ENCODE data around the gene AFF1. TPM values are rescaled to one million over a fixed set of nuclear protein-coding genes. Genes with fewer than 3 reads are reported as not detected.

AFF1 gene
- total and polyA plus RNA-seq, 2 donors from 2014 or later: 13.4 to 187 TPM

DNA sequence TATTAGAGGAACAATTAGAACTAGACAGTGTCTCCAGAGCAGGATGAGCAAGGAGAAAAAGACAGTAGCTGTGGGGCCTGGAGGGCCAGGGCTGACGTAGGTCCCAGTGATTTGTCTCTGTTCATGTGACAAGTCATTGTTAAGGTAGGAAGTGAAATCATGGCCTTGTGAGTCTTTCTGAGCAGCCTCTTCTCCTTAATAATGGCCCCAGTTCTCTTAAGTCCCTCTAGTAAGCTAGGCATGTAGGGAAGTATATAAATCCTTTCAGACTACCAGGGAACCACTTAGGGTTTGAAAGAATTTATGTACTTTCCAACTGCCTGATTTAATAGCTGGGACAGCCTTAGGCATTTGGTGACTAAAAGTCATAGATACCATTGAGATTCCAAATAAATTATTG lies 152.6 kb downstream of the AFF1 start:
- peak in 2 of 5 donors; percentile 34 to 64 for DNase-seq
- peaks cover 10 to 25% (median 24%) of the 10 kb centered on the region in 3 donors for H3K4me1 ChIP-seq (ENCODE audit: control insufficient read depth in 2 of 3, insufficient read depth in 2 of 3, low read depth in 1 of 3, low read length in 3 of 3)

DNA sequence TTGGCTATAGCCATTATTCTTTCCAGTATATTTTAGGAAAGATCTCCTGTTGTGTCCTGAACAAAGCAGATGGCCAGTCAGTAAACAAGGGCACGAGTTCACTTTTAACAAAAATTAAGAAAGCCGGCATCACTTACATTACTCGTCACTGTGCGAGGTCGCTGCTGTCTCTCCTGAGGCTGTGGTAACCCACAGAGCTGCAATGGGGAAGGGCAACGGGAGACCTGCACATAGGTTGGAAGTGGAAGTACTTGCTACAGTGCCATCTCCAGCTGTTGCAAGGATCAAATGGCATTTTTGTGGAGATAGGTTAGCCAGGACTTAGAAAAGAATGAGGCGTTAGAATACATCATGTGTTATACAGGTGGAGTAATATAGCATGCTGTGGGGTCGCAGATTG lies 153.4 kb downstream of the AFF1 start:
- Histone ChIP-seq H3K27ac (ENCODE audit: low read depth in 2 of 2, low read length in 2 of 2) (peak overlapping the region; percentile 5 to 48), H3K9ac (ENCODE audit: low read length in 3 of 3) (no peak overlapping the region), H3K4me1 (ENCODE audit: control insufficient read depth in 2 of 3, insufficient read depth in 2 of 3, low read depth in 1 of 3, low read length in 3 of 3) (peaks cover 10 to 28% (median 26%) of the 10 kb centered on the region in 3 donors), H3K9me3 (ENCODE audit: control insufficient read depth in 2 of 3, insufficient read depth in 1 of 3, low read length in 3 of 3) (no peaks in the 10 kb centered on the region), H3K36me3 (ENCODE audit: control insufficient read depth in 2 of 3, insufficient read depth in 3 of 3, low read length in 3 of 3) (peaks cover 2 to 21% (median 10%) of the 10 kb centered on the region in 3 donors), H3K4me3 (ENCODE audit: low read length in 3 of 3) (no peak overlapping the region), H3K27me3 (ENCODE audit: control insufficient read depth, insufficient read depth, low read length) (no peaks in the 10 kb centered on the region)
- DNase-seq: peak in 1 of 5 donors; percentile 29
- intact Hi-C loops (cut with DNase I): no loop called here
- no peak for TF ChIP-seq CTCF (IDR thresholded peaks at IDR 0.05; ENCODE audit: borderline replicate concordance, extremely low read depth, insufficient read depth)
- no peak for FAIRE-seq

More for the DNA sequence above, 152.6 kb downstream of the AFF1 start:
- H3K9ac ChIP-seq (ENCODE audit: low read length in 3 of 3): no peak overlapping the region
- FAIRE-seq: no peak
- peak overlapping the region; percentile 46 to 58 for H3K27ac ChIP-seq (ENCODE audit: low read depth in 2 of 2, low read length in 2 of 2)
- no peak for TF ChIP-seq CTCF (IDR thresholded peaks at IDR 0.05; ENCODE audit: borderline replicate concordance, extremely low read depth, insufficient read depth)
- H3K27me3 ChIP-seq (ENCODE audit: control insufficient read depth, insufficient read depth, low read length): no peaks in the 10 kb centered on the region
- H3K36me3 ChIP-seq (ENCODE audit: control insufficient read depth in 2 of 3, insufficient read depth in 3 of 3, low read length in 3 of 3): peaks cover 2 to 21% (median 10%) of the 10 kb centered on the region in 3 donors
- H3K9me3 ChIP-seq (ENCODE audit: control insufficient read depth in 2 of 3, insufficient read depth in 1 of 3, low read length in 3 of 3): no peaks in the 10 kb centered on the region
- H3K4me3 ChIP-seq (ENCODE audit: low read length in 3 of 3): no peak overlapping the region
- intact Hi-C loops (cut with DNase I): no loop called here

GRCh38 chr4:87089368-87089767 lies 154.6 kb downstream of the AFF1 start:
- peak; percentile 77 for FAIRE-seq
- H3K27ac ChIP-seq (ENCODE audit: low read depth in 2 of 2, low read length in 2 of 2): peak overlapping the region; percentile 19 to 62
- peak in 2 of 5 donors; percentile 84 to 88 for DNase-seq
- no peak overlapping the region for H3K4me3 ChIP-seq (ENCODE audit: low read length in 3 of 3)
- no peak overlapping the region for H3K9ac ChIP-seq (ENCODE audit: low read length in 3 of 3)
- H3K36me3 ChIP-seq (ENCODE audit: control insufficient read depth in 2 of 3, insufficient read depth in 3 of 3, low read length in 3 of 3): peaks cover 2 to 18% (median 16%) of the 10 kb centered on the region in 3 donors
- H3K9me3 ChIP-seq (ENCODE audit: control insufficient read depth in 2 of 3, insufficient read depth in 1 of 3, low read length in 3 of 3): no peaks in the 10 kb centered on the region
- intact Hi-C loops (cut with DNase I): no loop called here
- no peaks in the 10 kb centered on the region for H3K27me3 ChIP-seq (ENCODE audit: control insufficient read depth, insufficient read depth, low read length)
- no peak for TF ChIP-seq CTCF (IDR thresholded peaks at IDR 0.05; ENCODE audit: borderline replicate concordance, extremely low read depth, insufficient read depth)
- peaks cover 10 to 33% (median 30%) of the 10 kb centered on the region in 3 donors for H3K4me1 ChIP-seq (ENCODE audit: control insufficient read depth in 2 of 3, insufficient read depth in 2 of 3, low read depth in 1 of 3, low read length in 3 of 3)

- no peak for TF ChIP-seq CTCF (IDR thresholded peaks at IDR 0.05; ENCODE audit: borderline replicate concordance, extremely low read depth, insufficient read depth)
- Histone ChIP-seq H3K4me3 (ENCODE audit: low read length in 3 of 3) (no peak overlapping the region), H3K36me3 (ENCODE audit: control insufficient read depth in 2 of 3, insufficient read depth in 3 of 3, low read length in 3 of 3) (peaks cover 2 to 14% (median 14%) of the 10 kb centered on the region in 3 donors), H3K27me3 (ENCODE audit: control insufficient read depth, insufficient read depth, low read length) (no peaks in the 10 kb centered on the region), H3K9ac (ENCODE audit: low read length in 3 of 3) (no peak overlapping the region), H3K27ac (ENCODE audit: low read depth in 2 of 2, low read length in 2 of 2) (peak overlapping the region in 1 of 2 donors; percentile 32), H3K4me1 (ENCODE audit: control insufficient read depth in 2 of 3, insufficient read depth in 2 of 3, low read depth in 1 of 3, low read length in 3 of 3) (peaks cover 10 to 31% (median 30%) of the 10 kb centered on the region in 3 donors), H3K9me3 (ENCODE audit: control insufficient read depth in 2 of 3, insufficient read depth in 1 of 3, low read length in 3 of 3) (no peaks in the 10 kb centered on the region)
- intact Hi-C loops (cut with DNase I): no loop called here
- no peak for DNase-seq
- no peak for FAIRE-seq
These were observed 155.5 kb downstream of the AFF1 start for GRCh38 chr4:87090305-87090704.
